Breast epithelium (tissue), 3 donors: Measurements from ENCODE around the gene GADD45GIP1.

ENCODE experiments used
- POLR2A ChIP-seq: fragments of 450-650 bp; IDR thresholded peaks from one replicate; pipeline ENCODE4 v1.6.1; 2016; ENCODE audit warnings: antibody characterized with exemption, mild to moderate bottlenecking, moderate library complexity
- POLR2AphosphoS5 ChIP-seq, 3 donors: sonication (generic); formaldehyde crosslinking; IDR thresholded peaks; one replicate each; pipeline ENCODE4 v1.6.1; 2017; ENCODE audit warnings: antibody characterized with exemption in 3 of 3
- TF ChIP-seq, protein P1 (sequence below), 3 donors: fragments of 450-650 bp; IDR thresholded peaks; one replicate each; pipeline ENCODE4 v1.5.1; 2016 to 2017; ENCODE audit warnings: antibody characterized with exemption in 3 of 3, mild to moderate bottlenecking in 3 of 3, moderate library complexity in 3 of 3

GRCh38 chr19:12947702-12948611 is 9.1 kb downstream of the GADD45GIP1 start:
- TF ChIP-seq, protein P1, sequence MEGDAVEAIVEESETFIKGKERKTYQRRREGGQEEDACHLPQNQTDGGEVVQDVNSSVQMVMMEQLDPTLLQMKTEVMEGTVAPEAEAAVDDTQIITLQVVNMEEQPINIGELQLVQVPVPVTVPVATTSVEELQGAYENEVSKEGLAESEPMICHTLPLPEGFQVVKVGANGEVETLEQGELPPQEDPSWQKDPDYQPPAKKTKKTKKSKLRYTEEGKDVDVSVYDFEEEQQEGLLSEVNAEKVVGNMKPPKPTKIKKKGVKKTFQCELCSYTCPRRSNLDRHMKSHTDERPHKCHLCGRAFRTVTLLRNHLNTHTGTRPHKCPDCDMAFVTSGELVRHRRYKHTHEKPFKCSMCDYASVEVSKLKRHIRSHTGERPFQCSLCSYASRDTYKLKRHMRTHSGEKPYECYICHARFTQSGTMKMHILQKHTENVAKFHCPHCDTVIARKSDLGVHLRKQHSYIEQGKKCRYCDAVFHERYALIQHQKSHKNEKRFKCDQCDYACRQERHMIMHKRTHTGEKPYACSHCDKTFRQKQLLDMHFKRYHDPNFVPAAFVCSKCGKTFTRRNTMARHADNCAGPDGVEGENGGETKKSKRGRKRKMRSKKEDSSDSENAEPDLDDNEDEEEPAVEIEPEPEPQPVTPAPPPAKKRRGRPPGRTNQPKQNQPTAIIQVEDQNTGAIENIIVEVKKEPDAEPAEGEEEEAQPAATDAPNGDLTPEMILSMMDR (IDR thresholded peaks at IDR 0.05): no peak
- TF ChIP-seq POLR2A (no peak), POLR2AphosphoS5 (IDR thresholded peaks at IDR 0.05) (no peak)
